Activated CD4-positive, alpha-beta memory T cell treated with anti-CD3 and anti-CD28 coated beads for 36 hours (primary cell): Measurements from ENCODE around the gene GALK1. TPM values are rescaled to one million over a fixed set of nuclear protein-coding genes. Genes with fewer than 3 reads are reported as not detected.
"Not testable (repeated sequence)": the region's sequence is repeated elsewhere in the genome, so short reads cannot be mapped to it uniquely, and the experiment has no call there.

Source experiments
- CTCF ChIA-PET: fragments of 350-600 bp; sonication (Branson Sonifier 250); formaldehyde crosslinking; loops from one replicate; lab custom pipeline; 2021; ENCODE audit warnings: antibody characterized with exemption, inconsistent platforms; lab: Charles Lee
- POLR2A ChIA-PET: fragments of 350-600 bp; sonication (Branson Sonifier 250); formaldehyde crosslinking; loops from one replicate; lab custom pipeline; 2021; ENCODE audit warnings: antibody characterized with exemption; lab: Charles Lee
- DNase-seq: peaks from one replicate; pipeline ENCODE4 v3.0.0-alpha.2; 2020
- H3K27ac Mint-ChIP-seq: one replicate; pipeline ENCODE4 v1.8.0; 2021; ENCODE audit warnings: mixed read lengths
- H3K27me3 Mint-ChIP-seq: one replicate; pipeline ENCODE4 v1.8.0; 2021; ENCODE audit warnings: mixed read lengths
- H3K36me3 Mint-ChIP-seq: one replicate; pipeline ENCODE4 v1.8.0; 2021; ENCODE audit warnings: mixed read lengths
- H3K4me1 Mint-ChIP-seq: one replicate; pipeline ENCODE4 v1.8.0; 2021; ENCODE audit warnings: low read depth, mixed read lengths
- H3K4me3 Mint-ChIP-seq: one replicate; pipeline ENCODE4 v1.8.0; 2021; ENCODE audit warnings: mild to moderate bottlenecking, mixed read lengths
- H3K9me3 Mint-ChIP-seq: one replicate; pipeline ENCODE4 v1.8.0; 2021; ENCODE audit warnings: mixed read lengths
- intact Hi-C: fragments of 100-400 bp; cut with micrococcal nuclease; formaldehyde crosslinking; loops from one replicate; pipeline ENCODE4 v1.15.1; 2023
- total RNA-seq, 2 experiments: library from RNA; stranded (reverse); gene quantifications; one replicate each; pipeline ENCODE4 v1.2.3, GENCODE V29; 2021

Gene GALK1
- total RNA-seq, result 10 to 100 TPM; 69.3 to 69.7 TPM

- ChIA-PET CTCF (interaction anchor here (0.6 to 5.8 kb wide), 28 partner anchors 9 to 920 kb away, joined by 3 to 89 read pairs (median 6); partner anchors contain the start of genes SMIM5, TRIM65 and WBP2), POLR2A (interaction anchor here (0.6 to 3.7 kb wide), 12 partner anchors 10 to 98 kb away, joined by 3 to 69 read pairs (median 4); partner anchors contain the start of genes RECQL5, SAP30BP and WBP2)
- peak within 1 kb of the TSS; percentile 71 for H3K27ac Mint-ChIP-seq
- no peaks in the 10 kb centered on the region for H3K9me3 Mint-ChIP-seq
- H3K36me3 Mint-ChIP-seq, result peaks cover 6% of the 10 kb centered on the region
- peak; percentile 83 for DNase-seq
- H3K4me1 Mint-ChIP-seq, result peaks cover 11% of the 10 kb centered on the region
- intact Hi-C loops, result loop anchor here (1.0 to 2.0 kb wide), 2 partner anchors 14 to 62 kb away; a partner anchor contains a TSS
- no peaks in the 10 kb centered on the region for H3K27me3 Mint-ChIP-seq
- H3K4me3 Mint-ChIP-seq, result peak within 1 kb of the TSS; percentile 79
These were observed at the start of gene GALK1 for GRCh38 chr17:75764711-75765421. Gene GALK1 (minus strand): TSS chr17:75765192. CDS start chr17:75765136, 56 bp downstream.

GRCh38 chr17:75814021-75814395, 49.0 kb upstream of the GALK1 start:
- intact Hi-C loops, result no loop called here
- Mint-ChIP-seq H3K36me3 (peaks cover 15% of the 10 kb centered on the region), H3K27me3 (no peaks in the 10 kb centered on the region), H3K4me1 (peaks cover 2% of the 10 kb centered on the region), H3K9me3 (no peaks in the 10 kb centered on the region), H3K27ac (no peak overlapping the region), H3K4me3 (no peak overlapping the region)
- POLR2A ChIA-PET, result no interaction called here
- CTCF ChIA-PET, result interaction anchor here (1.2 to 2.2 kb wide), 2 partner anchors 13 to 64 kb away, joined by 3 to 8 read pairs; no protein-coding TSS in a partner anchor
- DNase-seq, result no peak

- ChIA-PET POLR2A (no interaction called here), CTCF (interaction anchor here (1.2 to 1.3 kb wide), 2 partner anchors 35 to 63 kb away, joined by 3 read pairs; no protein-coding TSS in a partner anchor)
- no peak for DNase-seq
- peaks cover 7% of the 10 kb centered on the region for H3K4me1 Mint-ChIP-seq
- intact Hi-C loops, result no loop called here
- no peaks in the 10 kb centered on the region for H3K9me3 Mint-ChIP-seq
- no peak overlapping the region for H3K27ac Mint-ChIP-seq
- H3K4me3 Mint-ChIP-seq, result no peak overlapping the region
- H3K36me3 Mint-ChIP-seq, result peaks cover 10% of the 10 kb centered on the region
- H3K27me3 Mint-ChIP-seq, result no peaks in the 10 kb centered on the region
These were observed 48.4 kb upstream of the GALK1 start for GRCh38 chr17:75813081-75814020.

GRCh38 chr17:75812096-75813013, 47.4 kb upstream of the GALK1 start:
- Mint-ChIP-seq H3K27me3 (no peaks in the 10 kb centered on the region), H3K27ac (no peak overlapping the region), H3K4me3 (no peak overlapping the region), H3K36me3 (peaks cover 10% of the 10 kb centered on the region), H3K4me1 (peaks cover 7% of the 10 kb centered on the region), H3K9me3 (no peaks in the 10 kb centered on the region)
- ChIA-PET CTCF (interaction anchor here (1.3 kb wide), 1 partner anchor 36 kb away, joined by 3 read pairs; no protein-coding TSS in a partner anchor), POLR2A (no interaction called here)
- intact Hi-C loops, result no loop called here
- no peak for DNase-seq

- no peak overlapping the region for H3K27ac Mint-ChIP-seq
- intact Hi-C loops, result no loop called here
- no peaks in the 10 kb centered on the region for H3K27me3 Mint-ChIP-seq
These were observed 46.2 kb upstream of the GALK1 start for GRCh38 chr17:75811174-75811573.

GRCh38 chr17:75810756-75811155, 45.8 kb upstream of the GALK1 start:
- ChIA-PET POLR2A (interaction anchor here (0.7 kb wide), 1 partner anchor 386 kb away, joined by 5 read pairs; no protein-coding TSS in a partner anchor), CTCF (interaction anchor here (0.7 to 1.6 kb wide), 3 partner anchors 11 to 144 kb away, joined by 3 to 4 read pairs (median 3); partner anchors contain the start of gene RECQL5)
- DNase-seq, H3K36me3 Mint-ChIP-seq, H3K4me1 Mint-ChIP-seq, intact Hi-C loops, H3K9me3 Mint-ChIP-seq, H3K4me3 Mint-ChIP-seq, H3K27me3 Mint-ChIP-seq, H3K27ac Mint-ChIP-seq: not testable (repeated sequence)

More at GRCh38 chr17:75811174-75811573, 46.2 kb upstream of the GALK1 start:
- ChIA-PET CTCF (interaction anchor here (0.7 to 1.6 kb wide), 2 partner anchors 12 to 37 kb away, joined by 3 to 4 read pairs; no protein-coding TSS in a partner anchor), POLR2A (interaction anchor here (0.6 kb wide), 1 partner anchor 24 kb away, joined by 4 read pairs; no protein-coding TSS in a partner anchor)
- H3K4me3 Mint-ChIP-seq, result no peak overlapping the region
- peaks cover 8% of the 10 kb centered on the region for H3K36me3 Mint-ChIP-seq
- H3K9me3 Mint-ChIP-seq, result no peaks in the 10 kb centered on the region
- no peak for DNase-seq
- H3K4me1 Mint-ChIP-seq, result peaks cover 7% of the 10 kb centered on the region

- Mint-ChIP-seq H3K27ac (no peak overlapping the region), H3K4me3 (no peak overlapping the region), H3K4me1 (peaks cover 7% of the 10 kb centered on the region), H3K9me3 (no peaks in the 10 kb centered on the region), H3K36me3 (peaks cover 8% of the 10 kb centered on the region), H3K27me3 (no peaks in the 10 kb centered on the region)
- CTCF ChIA-PET, result interaction anchor here (0.7 to 1.6 kb wide), 3 partner anchors 11 to 143 kb away, joined by 3 to 4 read pairs (median 3); partner anchors contain the start of gene RECQL5
- POLR2A ChIA-PET, result interaction anchor here (0.7 kb wide), 1 partner anchor 385 kb away, joined by 5 read pairs; no protein-coding TSS in a partner anchor
- intact Hi-C loops, result no loop called here
- DNase-seq, result no peak
These were observed 45.2 kb upstream of the GALK1 start for GRCh38 chr17:75810216-75810615.

- Mint-ChIP-seq H3K27me3 (no peaks in the 10 kb centered on the region), H3K9me3 (no peaks in the 10 kb centered on the region), H3K27ac (no peak overlapping the region), H3K4me1 (peaks cover 7% of the 10 kb centered on the region), H3K36me3 (peaks cover 8% of the 10 kb centered on the region), H3K4me3 (no peak overlapping the region)
- ChIA-PET POLR2A (interaction anchor here (1.0 to 1.4 kb wide), 2 partner anchors 14 to 30 kb away, joined by 3 read pairs; no protein-coding TSS in a partner anchor), CTCF (interaction anchor here (1.0 to 2.5 kb wide), 5 partner anchors 11 to 62 kb away, joined by 3 to 7 read pairs (median 4); no protein-coding TSS in a partner anchor)
- DNase-seq, result no peak
- intact Hi-C loops, result no loop called here
These were observed 44.7 kb upstream of the GALK1 start for GRCh38 chr17:75809631-75810111.

- intact Hi-C loops, result no loop called here
- CTCF ChIA-PET, result interaction anchor here (1.0 to 2.5 kb wide), 6 partner anchors 12 to 61 kb away, joined by 3 to 8 read pairs (median 4); no protein-coding TSS in a partner anchor
- Mint-ChIP-seq H3K36me3 (peaks cover 8% of the 10 kb centered on the region), H3K27me3 (no peaks in the 10 kb centered on the region), H3K4me1 (peaks cover 7% of the 10 kb centered on the region), H3K27ac (peak overlapping the region; percentile 34), H3K4me3 (no peak overlapping the region), H3K9me3 (no peaks in the 10 kb centered on the region)
- peak; percentile 45 for DNase-seq
- POLR2A ChIA-PET, result interaction anchor here (1.0 to 1.4 kb wide), 2 partner anchors 15 to 29 kb away, joined by 3 read pairs; no protein-coding TSS in a partner anchor
These were observed 44.1 kb upstream of the GALK1 start for GRCh38 chr17:75808905-75809621.

- CTCF ChIA-PET, result interaction anchor here (0.6 to 2.5 kb wide), 6 partner anchors 39 to 134 kb away, joined by 3 to 8 read pairs (median 4); no protein-coding TSS in a partner anchor
- no peaks in the 10 kb centered on the region for H3K27me3 Mint-ChIP-seq
- peak overlapping the region; percentile 34 for H3K27ac Mint-ChIP-seq
- H3K9me3 Mint-ChIP-seq, result no peaks in the 10 kb centered on the region
- no peak overlapping the region for H3K4me3 Mint-ChIP-seq
- POLR2A ChIA-PET, result interaction anchor here (1.4 kb wide), 1 partner anchor 15 kb away, joined by 3 read pairs; no protein-coding TSS in a partner anchor
- no peak for DNase-seq
- peaks cover 12% of the 10 kb centered on the region for H3K4me1 Mint-ChIP-seq
- peaks cover 8% of the 10 kb centered on the region for H3K36me3 Mint-ChIP-seq
- intact Hi-C loops, result no loop called here
These were observed 43.5 kb upstream of the GALK1 start for GRCh38 chr17:75808549-75808904.
